ENCODE data around the gene MYO16. TPM values are rescaled to one million over a fixed set of nuclear protein-coding genes. Genes with fewer than 3 reads are reported as not detected.

The MYO16 gene
- total RNA-seq, 2 experiments from 2014 or later = not detected

- ChIA-PET CTCF (no interaction called here), POLR2A (no interaction called here)
- intact Hi-C loops (cut with DNase I, micrococcal nuclease) = loop anchor here in 1 of 2 experiments (2.0 kb wide), 1 partner anchor 20 kb away; no protein-coding TSS in a partner anchor
These were observed 37.8 kb downstream of the MYO16 start for GRCh38 chr13:108667205-108667604.

GRCh38 chr13:108669381-108669780, 40.0 kb downstream of the MYO16 start:
- Mint-ChIP-seq H3K4me3 (no peak overlapping the region), H3K27ac (no peak overlapping the region), H3K36me3 (ENCODE audit: low read depth) (no peaks in the 10 kb centered on the region), H3K4me1 (no peaks in the 10 kb centered on the region), H3K27me3 (no peaks in the 10 kb centered on the region), H3K9me3 (ENCODE audit: low read depth) (peaks cover 5% of the 10 kb centered on the region)
- DNase-seq (no peak), ATAC-seq (no peak)
- intact Hi-C loops (cut with DNase I, micrococcal nuclease) = no loop called here
- ChIA-PET POLR2A (no interaction called here), CTCF (no interaction called here)

More at GRCh38 chr13:108667205-108667604, 37.8 kb downstream of the MYO16 start:
- Mint-ChIP-seq H3K4me3 (no peak overlapping the region), H3K9me3 (ENCODE audit: low read depth) (peaks cover 5% of the 10 kb centered on the region), H3K27me3 (no peaks in the 10 kb centered on the region), H3K27ac (no peak overlapping the region), H3K36me3 (ENCODE audit: low read depth) (peaks cover 3% of the 10 kb centered on the region), H3K4me1 (no peaks in the 10 kb centered on the region)
- ATAC-seq (no peak), DNase-seq (no peak)

- DNase-seq = no peak
- Mint-ChIP-seq H3K4me1 (no peaks in the 10 kb centered on the region), H3K27ac (no peak overlapping the region), H3K27me3 (peaks cover 5% of the 10 kb centered on the region), H3K9me3 (ENCODE audit: low read depth) (peaks cover 3% of the 10 kb centered on the region), H3K4me3 (no peak overlapping the region), H3K36me3 (ENCODE audit: low read depth) (no peaks in the 10 kb centered on the region)
- intact Hi-C loops (cut with DNase I, micrococcal nuclease) = no loop called here
- ChIA-PET POLR2A (no interaction called here), CTCF (no interaction called here)
- ATAC-seq = no peak
These were observed 44.9 kb downstream of the MYO16 start for GRCh38 chr13:108674346-108674745.

GRCh38 chr13:108674771-108675170, 45.4 kb downstream of the MYO16 start:
- intact Hi-C loops (cut with DNase I, micrococcal nuclease) = no loop called here
- Mint-ChIP-seq H3K4me1 (no peaks in the 10 kb centered on the region), H3K4me3 (no peak overlapping the region), H3K9me3 (ENCODE audit: low read depth) (peaks cover under 1% of the 10 kb centered on the region), H3K27ac (no peak overlapping the region), H3K27me3 (peaks cover 5% of the 10 kb centered on the region), H3K36me3 (ENCODE audit: low read depth) (no peaks in the 10 kb centered on the region)
- CTCF ChIA-PET = no interaction called here
- no peak for ATAC-seq
- DNase-seq = no peak
- POLR2A ChIA-PET = no interaction called here

- ChIA-PET CTCF (no interaction called here), POLR2A (no interaction called here)
- no peak overlapping the region for H3K4me3 Mint-ChIP-seq
- no peaks in the 10 kb centered on the region for H3K9me3 Mint-ChIP-seq (ENCODE audit: low read depth)
- ATAC-seq = no peak
- no peak overlapping the region for H3K27ac Mint-ChIP-seq
- no peaks in the 10 kb centered on the region for H3K36me3 Mint-ChIP-seq (ENCODE audit: low read depth)
- no peak for DNase-seq
- no peaks in the 10 kb centered on the region for H3K4me1 Mint-ChIP-seq
- intact Hi-C loops (cut with DNase I, micrococcal nuclease) = no loop called here
- H3K27me3 Mint-ChIP-seq = peaks cover 10% of the 10 kb centered on the region
These were observed 47.2 kb downstream of the MYO16 start for GRCh38 chr13:108676620-108677019.

- H3K27ac Mint-ChIP-seq = no peak overlapping the region
- no peaks in the 10 kb centered on the region for H3K9me3 Mint-ChIP-seq (ENCODE audit: low read depth)
- ChIA-PET POLR2A (no interaction called here), CTCF (no interaction called here)
- H3K4me1 Mint-ChIP-seq = no peaks in the 10 kb centered on the region
- intact Hi-C loops (cut with DNase I, micrococcal nuclease) = no loop called here
- peaks cover 10% of the 10 kb centered on the region for H3K27me3 Mint-ChIP-seq
- H3K4me3 Mint-ChIP-seq = no peak overlapping the region
- no peak for ATAC-seq
- no peaks in the 10 kb centered on the region for H3K36me3 Mint-ChIP-seq (ENCODE audit: low read depth)
- no peak for DNase-seq
These were observed 48.4 kb downstream of the MYO16 start for GRCh38 chr13:108677806-108678205.

- intact Hi-C loops (cut with DNase I, micrococcal nuclease) = no loop called here
- ChIA-PET CTCF (no interaction called here), POLR2A (no interaction called here)
- peaks cover 10% of the 10 kb centered on the region for H3K27me3 Mint-ChIP-seq
- H3K36me3 Mint-ChIP-seq (ENCODE audit: low read depth) = no peaks in the 10 kb centered on the region
- no peaks in the 10 kb centered on the region for H3K4me1 Mint-ChIP-seq
- no peak overlapping the region for H3K4me3 Mint-ChIP-seq
- no peak overlapping the region for H3K27ac Mint-ChIP-seq
- no peaks in the 10 kb centered on the region for H3K9me3 Mint-ChIP-seq (ENCODE audit: low read depth)
- ATAC-seq = no peak
- no peak for DNase-seq
These were observed 50.6 kb downstream of the MYO16 start for GRCh38 chr13:108680011-108680410.

GRCh38 chr13:108681986-108682575, 52.7 kb downstream of the MYO16 start:
- intact Hi-C loops (cut with DNase I, micrococcal nuclease) = no loop called here
- no peak overlapping the region for H3K27ac Mint-ChIP-seq
- ChIA-PET POLR2A (no interaction called here), CTCF (no interaction called here)
- no peaks in the 10 kb centered on the region for H3K36me3 Mint-ChIP-seq (ENCODE audit: low read depth)
- H3K27me3 Mint-ChIP-seq = peaks cover 8% of the 10 kb centered on the region
- ATAC-seq (no peak), DNase-seq (no peak)
- H3K9me3 Mint-ChIP-seq (ENCODE audit: low read depth) = no peaks in the 10 kb centered on the region
- no peak overlapping the region for H3K4me3 Mint-ChIP-seq
- H3K4me1 Mint-ChIP-seq = no peaks in the 10 kb centered on the region

- DNase-seq (no peak), ATAC-seq (no peak)
- no peaks in the 10 kb centered on the region for H3K36me3 Mint-ChIP-seq (ENCODE audit: low read depth)
- ChIA-PET CTCF (no interaction called here), POLR2A (no interaction called here)
- H3K4me1 Mint-ChIP-seq = no peaks in the 10 kb centered on the region
- peaks cover 8% of the 10 kb centered on the region for H3K27me3 Mint-ChIP-seq
- no peak overlapping the region for H3K27ac Mint-ChIP-seq
- no peak overlapping the region for H3K4me3 Mint-ChIP-seq
- intact Hi-C loops (cut with DNase I, micrococcal nuclease) = no loop called here
- no peaks in the 10 kb centered on the region for H3K9me3 Mint-ChIP-seq (ENCODE audit: low read depth)
These were observed 53.3 kb downstream of the MYO16 start for GRCh38 chr13:108682714-108683113.

- no peaks in the 10 kb centered on the region for H3K36me3 Mint-ChIP-seq (ENCODE audit: low read depth)
- peaks cover 3% of the 10 kb centered on the region for H3K27me3 Mint-ChIP-seq
- H3K4me3 Mint-ChIP-seq = no peak overlapping the region
- CTCF ChIA-PET = no interaction called here
- DNase-seq = no peak
- no peak for ATAC-seq
- no peaks in the 10 kb centered on the region for H3K9me3 Mint-ChIP-seq (ENCODE audit: low read depth)
- H3K27ac Mint-ChIP-seq = no peak overlapping the region
- POLR2A ChIA-PET = no interaction called here
- no peaks in the 10 kb centered on the region for H3K4me1 Mint-ChIP-seq
- intact Hi-C loops (cut with DNase I, micrococcal nuclease) = no loop called here
These were observed 56.6 kb downstream of the MYO16 start for GRCh38 chr13:108686027-108686426.

GRCh38 chr13:108690726-108691125, 61.3 kb downstream of the MYO16 start:
- Mint-ChIP-seq H3K4me1 (no peaks in the 10 kb centered on the region), H3K27ac (no peak overlapping the region), H3K4me3 (no peak overlapping the region), H3K9me3 (ENCODE audit: low read depth) (no peaks in the 10 kb centered on the region), H3K36me3 (ENCODE audit: low read depth) (no peaks in the 10 kb centered on the region), H3K27me3 (peaks cover 5% of the 10 kb centered on the region)
- intact Hi-C loops (cut with DNase I, micrococcal nuclease) = no loop called here
- ChIA-PET CTCF (interaction anchor here (0.7 kb wide), 1 partner anchor 1493 kb away, joined by 3 read pairs; no protein-coding TSS in a partner anchor), POLR2A (no interaction called here)
- ATAC-seq (no peak), DNase-seq (no peak)

GRCh38 chr13:108700422-108701170, 71.2 kb downstream of the MYO16 start:
- CTCF ChIA-PET = no interaction called here
- intact Hi-C loops (cut with DNase I, micrococcal nuclease) = no loop called here
- Mint-ChIP-seq H3K27me3 (peaks cover 10% of the 10 kb centered on the region), H3K4me1 (no peaks in the 10 kb centered on the region), H3K27ac (no peak overlapping the region), H3K9me3 (ENCODE audit: low read depth) (peaks cover 9% of the 10 kb centered on the region), H3K36me3 (ENCODE audit: low read depth) (peaks cover 1% of the 10 kb centered on the region), H3K4me3 (no peak overlapping the region)
- DNase-seq = no peak
- no peak for ATAC-seq
- POLR2A ChIA-PET = no interaction called here

All from activated CD4-positive, alpha-beta T cell treated with anti-CD3 and anti-CD28 coated beads for 36 hours (primary cell).